ENCODE data around the gene DNLZ.

GRCh38 chr9:136391737-136392537 is 28.4 kb upstream of the DNLZ start:
- no peak for TF ChIP-seq POLR2AphosphoS5 (IDR thresholded peaks at IDR 0.05)
- TF ChIP-seq SMC3 (conservative IDR thresholded peaks at IDR 0.05; ENCODE audit: poor library complexity), result no peak
- no peak for TF ChIP-seq EZH2 (IDR thresholded peaks at IDR 0.05; ENCODE audit: borderline replicate concordance, insufficient read depth, low read length, poor library complexity, severe bottlenecking)
- TF ChIP-seq CTCF (IDR thresholded peaks at IDR 0.05; ENCODE audit: poor library complexity, severe bottlenecking), result no peak
- TF ChIP-seq RAD21 (conservative IDR thresholded peaks at IDR 0.05), result no peak
- TF ChIP-seq REST (IDR thresholded peaks at IDR 0.05; ENCODE audit: borderline replicate concordance), result no peak
- TF ChIP-seq EP300 (conservative IDR thresholded peaks at IDR 0.05; ENCODE audit: poor library complexity, severe bottlenecking), result no peak

All from neural cell (in vitro differentiated cells).